H7 (cell line): ENCODE data around the gene VPS51. TPM values are rescaled to one million over a fixed set of nuclear protein-coding genes. Genes with fewer than 3 reads are reported as not detected.
A peak's percentile ranks its signal among the peaks of the same experiment; 100 is the strongest.
"Not testable (repeated sequence)": the region's sequence is repeated elsewhere in the genome, so short reads cannot be mapped to it uniquely, and the experiment has no call there.

Experiments
- DNase-seq: peaks from one replicate; pipeline ENCODE4 v3.0.0; 2012
- H3K27me3 ChIP-seq: 2 replicates; pipeline ENCODE4 v1.6.0; 2011; ENCODE audit warnings: mild to moderate bottlenecking, low read length; ENCODE audit not compliant: control insufficient read depth, insufficient read depth
- H3K36me3 ChIP-seq: replicated peaks from 2 replicates; pipeline ENCODE4 v1.5.1; 2011; ENCODE audit warnings: low read length; ENCODE audit not compliant: control insufficient read depth, insufficient read depth
- H3K4me3 ChIP-seq: 2 replicates; pipeline ENCODE4 v1.5.1; 2011; ENCODE audit warnings: low read depth, mild to moderate bottlenecking, control low read depth, low read length, moderate library complexity; ENCODE audit not compliant: insufficient read depth
- total RNA-seq: library from RNA; depleted of rRNA; stranded (reverse); fragments of >200 nt; shearing (Covaris generic); gene quantifications from 2 replicates; pipeline ENCODE4 v1.2.3, GENCODE V29; 2014

VPS51 gene
- total RNA-seq, 1 experiment from 2014 or later = 162 TPM

- no peak overlapping the region for H3K4me3 ChIP-seq
- peaks cover 2% of the 10 kb centered on the region for H3K27me3 ChIP-seq
- no peaks in the 10 kb centered on the region for H3K36me3 ChIP-seq
- no peak for DNase-seq
Observed at GRCh38 chr11:65141896-65142494, 46.0 kb downstream of the VPS51 start.

GRCh38 chr11:65147352-65148075 is 51.5 kb downstream of the VPS51 start:
- H3K27me3 ChIP-seq = no peaks in the 10 kb centered on the region
- H3K36me3 ChIP-seq = no peaks in the 10 kb centered on the region
- DNase-seq = no peak
- no peak overlapping the region for H3K4me3 ChIP-seq

GRCh38 chr11:65148657-65149056 is 52.6 kb downstream of the VPS51 start:
- Histone ChIP-seq H3K27me3 (no peaks in the 10 kb centered on the region), H3K4me3 (no peak overlapping the region), H3K36me3 (no peaks in the 10 kb centered on the region)
- DNase-seq = no peak

GRCh38 chr11:65150131-65150508 is 54.1 kb downstream of the VPS51 start:
- H3K36me3 ChIP-seq, DNase-seq, H3K27me3 ChIP-seq, H3K4me3 ChIP-seq: not testable (repeated sequence)

GRCh38 chr11:65150509-65151299 is 54.7 kb downstream of the VPS51 start:
- no peaks in the 10 kb centered on the region for H3K36me3 ChIP-seq
- H3K27me3 ChIP-seq = no peaks in the 10 kb centered on the region
- no peak overlapping the region for H3K4me3 ChIP-seq
- DNase-seq = peak; percentile 36

GRCh38 chr11:65151331-65151899 is 55.4 kb downstream of the VPS51 start:
- Histone ChIP-seq H3K36me3 (no peaks in the 10 kb centered on the region), H3K4me3 (no peak overlapping the region), H3K27me3 (no peaks in the 10 kb centered on the region)
- DNase-seq = no peak

GRCh38 chr11:65152122-65152521 is 56.1 kb downstream of the VPS51 start:
- Histone ChIP-seq H3K36me3 (no peaks in the 10 kb centered on the region), H3K4me3 (no peak overlapping the region), H3K27me3 (no peaks in the 10 kb centered on the region)
- no peak for DNase-seq

GRCh38 chr11:65156256-65156655 is 60.2 kb downstream of the VPS51 start:
- no peak for DNase-seq
- no peaks in the 10 kb centered on the region for H3K36me3 ChIP-seq
- H3K4me3 ChIP-seq = no peak overlapping the region
- H3K27me3 ChIP-seq = no peaks in the 10 kb centered on the region

- Histone ChIP-seq H3K4me3 (no peak overlapping the region), H3K36me3 (no peaks in the 10 kb centered on the region), H3K27me3 (no peaks in the 10 kb centered on the region)
- DNase-seq = no peak
Observed at GRCh38 chr11:65156926-65157325, 60.9 kb downstream of the VPS51 start.

- Histone ChIP-seq H3K4me3 (no peak overlapping the region), H3K27me3 (no peaks in the 10 kb centered on the region), H3K36me3 (no peaks in the 10 kb centered on the region)
- no peak for DNase-seq
Observed at GRCh38 chr11:65157336-65157735, 61.3 kb downstream of the VPS51 start.

- no peak for DNase-seq
- Histone ChIP-seq H3K27me3 (no peaks in the 10 kb centered on the region), H3K36me3 (no peaks in the 10 kb centered on the region)
Observed at GRCh38 chr11:65159012-65159411, 63.0 kb downstream of the VPS51 start.

GRCh38 chr11:65160643-65161042 is 64.6 kb downstream of the VPS51 start:
- DNase-seq = no peak
- H3K36me3 ChIP-seq = no peaks in the 10 kb centered on the region
- H3K27me3 ChIP-seq = no peaks in the 10 kb centered on the region
- no peak overlapping the region for H3K4me3 ChIP-seq

More at GRCh38 chr11:65159012-65159411, 63.0 kb downstream of the VPS51 start:
- no peak overlapping the region for H3K4me3 ChIP-seq
